Measurements from ENCODE around the gene IL20RA.
"Not testable (repeated sequence)": the region's sequence is repeated elsewhere in the genome, so short reads cannot be mapped to it uniquely, and the experiment has no call there.

Gene IL20RA, protein sequence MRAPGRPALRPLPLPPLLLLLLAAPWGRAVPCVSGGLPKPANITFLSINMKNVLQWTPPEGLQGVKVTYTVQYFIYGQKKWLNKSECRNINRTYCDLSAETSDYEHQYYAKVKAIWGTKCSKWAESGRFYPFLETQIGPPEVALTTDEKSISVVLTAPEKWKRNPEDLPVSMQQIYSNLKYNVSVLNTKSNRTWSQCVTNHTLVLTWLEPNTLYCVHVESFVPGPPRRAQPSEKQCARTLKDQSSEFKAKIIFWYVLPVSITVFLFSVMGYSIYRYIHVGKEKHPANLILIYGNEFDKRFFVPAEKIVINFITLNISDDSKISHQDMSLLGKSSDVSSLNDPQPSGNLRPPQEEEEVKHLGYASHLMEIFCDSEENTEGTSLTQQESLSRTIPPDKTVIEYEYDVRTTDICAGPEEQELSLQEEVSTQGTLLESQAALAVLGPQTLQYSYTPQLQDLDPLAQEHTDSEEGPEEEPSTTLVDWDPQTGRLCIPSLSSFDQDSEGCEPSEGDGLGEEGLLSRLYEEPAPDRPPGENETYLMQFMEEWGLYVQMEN

GRCh38 chr6:137044366-137045221 lies at the start of gene IL20RA:
Gene IL20RA (minus strand): TSS chr6:137044965. CDS start chr6:137044728, 237 bp downstream.
- DNase-seq = no peak

- no peak for DNase-seq
These were observed 48.7 kb upstream of the IL20RA start for GRCh38 chr6:137093183-137094069.

GRCh38 chr6:137092018-137092417 lies 47.3 kb upstream of the IL20RA start:
- no peak for DNase-seq

GRCh38 chr6:137089305-137089704 lies 44.5 kb upstream of the IL20RA start:
- no peak for DNase-seq

DNA sequence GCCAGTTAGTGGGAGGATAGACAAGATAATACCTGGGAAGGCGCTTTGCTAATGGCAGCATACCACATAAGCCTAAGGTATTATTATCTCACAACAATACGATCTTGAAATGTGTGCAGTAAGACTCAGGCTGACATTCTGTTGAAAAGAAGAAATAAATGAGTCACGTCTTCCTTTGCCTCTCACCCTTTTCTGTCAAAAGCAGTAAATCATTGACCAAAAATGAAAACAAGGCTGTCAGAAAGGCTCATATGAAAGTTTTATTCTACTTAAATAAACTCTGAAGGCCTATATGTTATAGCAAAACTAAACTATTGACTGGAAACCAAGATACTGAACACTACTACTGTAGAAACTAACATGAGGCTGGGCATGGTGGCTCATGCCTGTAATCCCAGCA lies 43.1 kb upstream of the IL20RA start:
- no peak for DNase-seq

- no peak for DNase-seq
These were observed 41.3 kb upstream of the IL20RA start for GRCh38 chr6:137086031-137086430.

DNA sequence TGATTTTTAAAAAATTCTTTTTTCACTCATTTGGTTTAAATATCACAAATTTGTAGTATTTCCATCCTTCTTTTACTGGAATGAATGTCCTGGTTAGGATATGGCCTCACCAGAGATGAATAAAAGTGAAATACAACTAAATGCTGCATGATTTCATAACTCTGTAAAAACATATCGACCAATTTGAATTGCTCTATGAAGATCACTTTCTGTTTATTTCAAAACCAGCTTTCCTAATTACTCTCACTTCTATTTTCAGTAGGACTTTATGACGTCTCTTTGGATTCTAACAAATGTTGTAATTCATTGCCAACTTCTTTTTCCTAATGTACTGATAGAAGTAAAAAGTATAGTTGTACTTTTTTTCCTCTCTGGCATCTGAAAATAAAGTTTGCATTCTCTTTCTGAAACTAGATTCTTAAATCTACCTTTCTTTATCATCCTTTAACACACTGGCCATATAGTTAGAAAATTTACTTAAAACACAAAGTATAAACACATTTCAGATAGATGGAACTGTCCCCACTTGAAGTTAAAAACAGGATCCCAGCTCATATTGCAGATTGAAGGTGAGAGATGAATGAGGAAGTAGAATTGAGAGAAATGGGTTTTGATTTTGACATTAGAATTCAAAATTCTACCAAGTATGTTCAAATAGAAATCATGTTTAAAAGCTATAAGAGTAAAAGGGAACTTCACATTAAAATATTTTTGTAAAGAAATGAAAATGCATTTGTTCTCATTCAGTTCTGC lies 40.3 kb upstream of the IL20RA start:
- DNase-seq = no peak

DNA sequence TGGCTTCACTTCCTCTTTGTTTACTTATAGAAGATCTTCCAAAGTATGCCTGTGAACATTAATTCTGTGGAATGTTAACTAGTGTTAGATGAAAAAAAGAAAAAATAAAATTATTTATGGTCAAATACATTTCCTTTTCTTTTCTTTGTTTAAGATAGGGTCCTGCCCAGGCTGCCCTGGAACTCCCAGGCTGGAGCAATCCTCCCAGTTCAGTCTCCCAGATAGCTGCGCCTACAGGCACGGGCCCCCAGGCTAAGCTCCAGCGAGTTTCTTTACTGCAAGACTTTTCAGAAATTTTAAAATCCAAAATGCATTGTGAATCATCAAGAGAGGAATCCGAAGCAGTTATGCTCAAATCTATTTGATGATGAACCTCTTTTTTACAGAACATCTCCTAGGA lies 39.3 kb upstream of the IL20RA start:
- no peak for DNase-seq

DNA sequence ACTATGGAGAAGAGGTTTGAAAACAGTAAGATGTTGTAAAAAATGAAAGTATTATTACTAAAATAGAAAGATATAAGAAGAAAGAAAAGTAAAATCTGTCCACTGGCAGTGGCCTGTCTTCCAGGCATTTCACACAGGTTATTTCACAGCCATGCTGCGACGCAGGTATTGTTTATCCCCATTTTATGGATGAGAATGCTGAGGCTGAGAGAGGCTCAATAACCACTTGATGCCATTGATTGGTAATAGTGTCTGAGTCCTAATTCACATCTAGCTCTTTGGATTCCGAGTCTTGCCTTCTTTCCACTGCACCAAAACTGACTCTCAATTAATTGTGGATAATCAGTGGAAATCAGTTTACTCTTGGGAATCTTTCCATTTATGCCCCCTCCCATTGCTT lies 37.2 kb upstream of the IL20RA start:
- DNase-seq = no peak

- no peak for DNase-seq
These were observed 35.9 kb upstream of the IL20RA start for GRCh38 chr6:137080711-137081110.

GRCh38 chr6:137076277-137077068 lies 31.7 kb upstream of the IL20RA start:
- DNase-seq = peak; percentile 88 to 94

- DNase-seq = not testable (repeated sequence)
These were observed 31.0 kb upstream of the IL20RA start for GRCh38 chr6:137075790-137076189.

- no peak for DNase-seq
These were observed 25.5 kb upstream of the IL20RA start for GRCh38 chr6:137070303-137070702.

DNA sequence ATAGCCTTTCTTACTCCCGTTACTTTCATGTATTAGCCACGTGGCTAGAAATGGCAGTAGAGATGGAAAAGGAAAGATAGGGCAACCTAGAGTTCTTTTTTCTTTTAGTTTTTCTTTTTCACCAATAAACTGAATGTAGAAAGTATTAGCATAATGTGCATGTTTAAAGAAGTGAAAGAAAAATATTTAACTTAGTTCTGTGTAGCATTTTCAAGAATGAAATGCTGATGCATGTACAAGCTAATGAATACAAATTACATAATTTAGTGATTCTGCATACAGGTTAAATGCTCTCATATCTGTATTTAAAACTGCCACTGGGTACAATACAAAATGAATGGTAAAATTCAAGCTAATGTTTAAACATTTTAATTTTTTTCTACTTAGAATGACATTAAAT lies 22.6 kb upstream of the IL20RA start:
- DNase-seq = no peak

GRCh38 chr6:137058037-137058436 lies 13.3 kb upstream of the IL20RA start:
- no peak for DNase-seq

GRCh38 chr6:137056121-137056880 lies 11.5 kb upstream of the IL20RA start:
- DNase-seq = no peak

- DNase-seq = no peak
These were observed 7.2 kb upstream of the IL20RA start for GRCh38 chr6:137051790-137052472.

DNA sequence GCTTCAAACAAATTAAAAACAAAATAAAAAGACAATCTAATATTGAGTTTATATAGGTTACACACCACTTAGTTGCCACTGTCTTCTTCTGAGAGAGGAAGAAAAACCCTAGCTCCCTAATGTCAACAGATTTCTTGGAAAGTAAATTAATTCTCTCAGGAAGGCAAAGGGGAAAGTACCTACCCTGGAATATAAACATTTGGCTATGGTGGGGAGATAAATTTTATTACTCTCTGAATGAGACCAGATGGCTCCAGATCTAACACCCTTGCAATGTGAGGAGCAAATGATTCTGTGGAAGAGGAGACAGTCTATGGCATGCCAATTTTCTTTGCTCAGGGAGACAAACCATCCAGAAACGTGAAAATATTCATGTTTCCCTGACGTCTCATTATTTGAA lies 4.3 kb upstream of the IL20RA start:
- DNase-seq = no peak

DNA sequence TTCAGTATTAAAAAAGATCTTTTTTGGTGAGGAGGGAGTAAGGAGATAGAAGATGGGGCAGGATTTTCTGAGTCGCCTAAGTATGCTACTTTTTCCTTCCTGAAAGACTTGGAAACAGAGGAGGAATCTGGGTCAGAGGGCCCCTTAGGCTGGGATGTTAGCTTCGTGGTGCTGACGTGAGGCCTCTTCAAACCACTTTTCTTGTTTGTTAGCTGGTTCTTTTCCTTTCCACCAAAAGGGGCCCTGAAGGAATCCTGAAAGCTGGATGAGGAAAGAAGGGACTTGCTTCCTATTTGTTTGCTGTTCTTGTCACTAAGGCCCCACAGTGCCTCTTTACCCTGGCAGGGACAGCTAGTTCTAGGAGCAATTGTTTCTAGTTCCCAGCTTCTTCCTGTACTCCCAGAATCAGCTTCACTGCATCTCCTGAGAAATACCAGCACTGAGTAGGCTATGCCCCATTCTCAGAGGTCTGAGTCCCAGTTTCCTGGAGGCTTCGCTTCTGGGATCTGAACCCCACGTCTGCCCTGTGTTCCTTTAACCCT lies 2.2 kb upstream of the IL20RA start:
- DNase-seq = no peak

Measured in Kasumi-1 (cell line).